ENCODE measurements around the gene MEGF8.

The MEGF8 gene

DNA sequence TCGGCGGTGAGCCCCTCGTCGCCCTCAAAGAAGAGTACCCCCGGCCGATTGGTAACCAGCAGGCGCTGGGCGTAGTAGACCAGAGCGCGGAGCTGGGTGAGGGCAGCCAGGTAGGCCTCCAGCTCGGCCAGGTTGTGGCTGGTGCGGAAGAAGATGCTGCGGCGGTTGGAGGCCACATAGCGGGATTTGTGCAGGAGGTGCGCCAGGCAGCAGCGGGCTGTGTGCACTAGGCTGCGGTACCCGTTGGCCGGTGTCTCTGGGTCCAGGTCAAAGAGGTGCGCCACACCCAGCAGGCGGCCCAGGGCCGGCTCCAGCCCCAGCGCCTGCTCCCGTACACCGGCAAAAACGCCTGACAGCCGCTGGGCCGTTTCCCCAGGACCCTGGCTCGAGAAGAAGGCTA, 84.9 kb downstream of the MEGF8 start:
- H3K4me1 Mint-ChIP-seq (ENCODE audit: low read depth in 2 of 2) = peaks cover 9 to 18% of the 10 kb centered on the region in 2 donors
- no peak overlapping the region for H3K27ac Mint-ChIP-seq
- DNase-seq (no peak), ATAC-seq (replicated peaks) (no peak)
- H3K9me3 Mint-ChIP-seq = no peaks in the 10 kb centered on the region
- H3K36me3 Mint-ChIP-seq (ENCODE audit: insufficient read depth) = peaks cover 14% of the 10 kb centered on the region
- no peaks in the 10 kb centered on the region for H3K27me3 Mint-ChIP-seq
- H3K4me3 Mint-ChIP-seq = no peak overlapping the region

DNA sequence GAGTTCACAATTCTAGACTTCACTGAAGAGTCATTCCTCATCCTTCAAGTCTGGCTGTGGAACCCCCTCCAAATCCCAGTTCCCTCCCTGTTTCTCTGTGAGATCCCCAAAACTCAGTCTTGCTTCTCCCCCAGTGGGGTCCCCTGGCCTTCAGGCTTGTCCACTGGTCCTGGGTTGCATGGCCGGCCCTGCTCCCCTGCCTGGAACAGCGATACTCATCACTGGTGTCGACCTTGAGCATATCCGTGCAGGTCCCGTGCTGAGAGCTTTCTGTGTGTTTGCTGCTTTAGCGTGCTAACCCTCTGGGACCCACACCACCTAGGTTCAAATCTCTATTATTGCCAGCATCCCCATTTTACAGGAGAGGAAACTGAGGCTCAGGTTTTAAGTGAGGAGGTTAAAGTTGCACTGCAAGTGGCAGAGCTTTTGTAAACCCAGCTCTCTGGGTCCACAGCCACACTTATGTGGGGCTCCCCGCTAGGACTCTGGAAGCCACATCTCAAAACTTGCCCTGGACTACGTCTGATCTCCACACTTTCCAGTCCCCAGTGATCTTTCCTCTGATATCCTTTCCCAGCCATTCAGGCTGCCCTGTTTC, 86.2 kb downstream of the MEGF8 start:
- DNase-seq (no peak), ATAC-seq (replicated peaks) (no peak)
- Mint-ChIP-seq H3K4me1 (ENCODE audit: low read depth in 2 of 2) (peaks cover 7 to 18% of the 10 kb centered on the region in 2 donors), H3K27ac (peak overlapping the region; percentile 61 to 67), H3K4me3 (no peak overlapping the region), H3K9me3 (no peaks in the 10 kb centered on the region), H3K36me3 (ENCODE audit: insufficient read depth) (peaks cover 15% of the 10 kb centered on the region), H3K27me3 (no peaks in the 10 kb centered on the region)

DNA sequence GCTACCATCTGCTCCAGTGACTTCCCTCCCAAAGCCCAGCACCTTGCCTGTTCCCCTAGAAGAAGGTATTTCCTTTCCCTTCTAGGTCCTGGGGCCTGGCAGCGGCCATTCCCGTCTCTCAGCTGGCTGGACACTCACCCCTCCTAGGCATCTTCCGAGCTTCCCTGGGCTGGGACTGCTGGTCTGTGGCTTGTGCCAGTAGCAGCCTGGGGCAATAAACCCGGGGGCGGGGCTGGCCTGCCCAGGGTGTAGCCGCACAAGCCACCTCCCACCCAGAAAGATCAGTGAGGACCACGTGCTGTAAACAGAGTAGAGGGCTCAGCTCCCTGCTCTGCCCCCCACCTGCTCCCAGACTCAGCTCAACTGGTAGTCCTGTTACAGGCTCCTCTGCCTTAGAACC, 86.8 kb downstream of the MEGF8 start:
- Mint-ChIP-seq H3K36me3 (ENCODE audit: insufficient read depth) (peaks cover 15% of the 10 kb centered on the region), H3K27me3 (no peaks in the 10 kb centered on the region), H3K9me3 (no peaks in the 10 kb centered on the region), H3K4me1 (ENCODE audit: low read depth in 2 of 2) (peaks cover 7 to 18% of the 10 kb centered on the region in 2 donors), H3K27ac (peak overlapping the region; percentile 61 to 67), H3K4me3 (no peak overlapping the region)
- no peak for ATAC-seq (replicated peaks)
- no peak for DNase-seq

GRCh38 chr19:42412661-42413076, 87.2 kb downstream of the MEGF8 start:
- peaks cover 15% of the 10 kb centered on the region for H3K36me3 Mint-ChIP-seq (ENCODE audit: insufficient read depth)
- H3K4me1 Mint-ChIP-seq (ENCODE audit: low read depth in 2 of 2) = peaks cover 7 to 18% of the 10 kb centered on the region in 2 donors
- no peak overlapping the region for H3K4me3 Mint-ChIP-seq
- no peaks in the 10 kb centered on the region for H3K27me3 Mint-ChIP-seq
- peak overlapping the region; percentile 61 to 67 for H3K27ac Mint-ChIP-seq
- ATAC-seq (replicated peaks) = no peak
- no peak for DNase-seq
- H3K9me3 Mint-ChIP-seq = no peaks in the 10 kb centered on the region

GRCh38 chr19:42419309-42419708, 93.9 kb downstream of the MEGF8 start:
- no peak overlapping the region for H3K27ac Mint-ChIP-seq
- no peaks in the 10 kb centered on the region for H3K9me3 Mint-ChIP-seq
- no peaks in the 10 kb centered on the region for H3K27me3 Mint-ChIP-seq
- peaks cover 38 to 40% of the 10 kb centered on the region in 2 donors for H3K4me1 Mint-ChIP-seq (ENCODE audit: low read depth in 2 of 2)
- H3K4me3 Mint-ChIP-seq = no peak overlapping the region
- DNase-seq = no peak
- no peak for ATAC-seq (replicated peaks)
- H3K36me3 Mint-ChIP-seq (ENCODE audit: insufficient read depth) = peaks cover 18% of the 10 kb centered on the region

- Mint-ChIP-seq H3K36me3 (ENCODE audit: insufficient read depth) (peaks cover 15% of the 10 kb centered on the region), H3K4me3 (no peak overlapping the region), H3K27ac (peak overlapping the region in 1 of 2 donors; percentile 18)
These were observed 94.7 kb downstream of the MEGF8 start for GRCh38 chr19:42420055-42420544.

GRCh38 chr19:42421101-42421500, 95.7 kb downstream of the MEGF8 start:
- Mint-ChIP-seq H3K9me3 (no peaks in the 10 kb centered on the region), H3K4me3 (peak overlapping the region in 1 of 2 donors; percentile 33), H3K36me3 (ENCODE audit: insufficient read depth) (peaks cover 11% of the 10 kb centered on the region), H3K4me1 (ENCODE audit: low read depth in 2 of 2) (peaks cover 38 to 42% of the 10 kb centered on the region in 2 donors), H3K27me3 (no peaks in the 10 kb centered on the region), H3K27ac (no peak overlapping the region)
- DNase-seq (no peak), ATAC-seq (replicated peaks) (no peak)

More at GRCh38 chr19:42420055-42420544, 94.7 kb downstream of the MEGF8 start:
- Mint-ChIP-seq H3K9me3 (no peaks in the 10 kb centered on the region), H3K27me3 (no peaks in the 10 kb centered on the region), H3K4me1 (ENCODE audit: low read depth in 2 of 2) (peaks cover 38 to 42% of the 10 kb centered on the region in 2 donors)
- ATAC-seq (replicated peaks) (peak; percentile 39), DNase-seq (peak; percentile 72 to 73 (median 73))

DNA sequence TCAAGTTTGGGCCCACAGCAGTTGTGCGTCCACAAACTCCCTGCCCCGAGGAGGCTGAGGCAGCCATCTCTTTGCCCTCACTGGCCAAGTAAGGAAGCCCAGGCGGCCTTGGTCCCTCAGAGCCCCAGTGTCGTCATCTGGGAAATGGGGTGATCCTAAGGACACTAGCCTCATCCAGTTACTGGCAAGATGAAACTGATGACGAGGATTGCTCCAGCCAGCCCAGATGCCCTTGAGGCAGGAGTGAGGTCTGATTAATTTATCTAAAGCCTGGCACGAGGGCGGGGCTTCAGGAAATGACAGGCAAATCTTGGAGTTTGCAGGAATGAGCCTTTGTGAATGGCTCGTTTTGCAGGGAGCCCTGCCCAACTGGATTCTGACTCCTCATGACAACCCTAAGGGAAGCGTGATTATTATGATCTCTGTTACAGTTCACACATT, 96.2 kb downstream of the MEGF8 start:
- Mint-ChIP-seq H3K9me3 (no peaks in the 10 kb centered on the region), H3K27ac (no peak overlapping the region), H3K4me3 (peak overlapping the region; percentile 95 to 99), H3K36me3 (ENCODE audit: insufficient read depth) (peaks cover 11% of the 10 kb centered on the region), H3K27me3 (no peaks in the 10 kb centered on the region), H3K4me1 (ENCODE audit: low read depth in 2 of 2) (peaks cover 38 to 42% of the 10 kb centered on the region in 2 donors)
- DNase-seq (no peak), ATAC-seq (replicated peaks) (no peak)

DNA sequence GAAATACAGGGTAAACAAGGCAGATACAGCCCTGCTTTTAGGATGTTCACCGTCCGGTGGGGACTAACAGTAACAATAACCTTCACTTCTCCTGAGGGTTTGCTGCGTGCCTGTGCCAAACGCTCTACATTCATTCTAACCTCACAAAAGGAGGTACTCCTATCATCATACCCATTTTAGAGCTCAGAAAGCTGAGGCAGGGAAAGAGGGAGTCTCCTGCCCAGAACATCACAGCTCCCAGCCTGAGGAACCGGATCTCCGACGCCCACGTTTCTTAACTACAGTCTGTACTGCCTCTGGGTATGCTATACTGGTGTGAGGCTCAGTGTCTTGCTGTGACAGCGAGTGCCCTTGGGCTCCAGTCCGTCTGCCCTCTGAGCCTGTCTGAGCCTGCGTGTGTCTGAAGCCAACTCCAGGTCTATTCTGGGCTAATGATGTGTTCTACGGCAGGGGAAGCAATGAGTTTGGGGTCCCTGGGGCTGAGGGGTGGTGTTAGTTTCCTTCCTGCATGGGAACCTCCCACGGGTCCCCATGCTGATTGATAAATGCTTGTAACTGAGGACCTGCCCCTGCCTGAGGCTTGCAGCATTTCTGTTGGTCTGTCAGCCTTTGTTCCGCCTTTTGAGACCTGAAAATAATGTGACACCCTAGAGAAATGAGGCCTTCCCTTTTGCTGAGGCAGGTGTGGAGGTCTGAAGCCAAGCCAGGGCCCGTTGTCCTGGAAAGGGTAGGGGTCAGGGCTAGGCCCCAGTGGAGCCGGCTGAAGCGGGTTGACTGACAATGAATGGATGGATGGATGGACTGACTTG, 96.9 kb downstream of the MEGF8 start:
- peaks cover 11% of the 10 kb centered on the region for H3K36me3 Mint-ChIP-seq (ENCODE audit: insufficient read depth)
- peak overlapping the region; percentile 95 to 99 for H3K4me3 Mint-ChIP-seq
- H3K27ac Mint-ChIP-seq = peak overlapping the region; percentile 92 to 93
- ATAC-seq (replicated peaks) (no peak), DNase-seq (no peak)
- no peaks in the 10 kb centered on the region for H3K9me3 Mint-ChIP-seq
- H3K4me1 Mint-ChIP-seq (ENCODE audit: low read depth in 2 of 2) = peaks cover 38 to 42% of the 10 kb centered on the region in 2 donors
- H3K27me3 Mint-ChIP-seq = no peaks in the 10 kb centered on the region

- Mint-ChIP-seq H3K4me3 (peak overlapping the region; percentile 95 to 99), H3K27ac (peak overlapping the region; percentile 92 to 93), H3K36me3 (ENCODE audit: insufficient read depth) (peaks cover 11% of the 10 kb centered on the region), H3K9me3 (no peaks in the 10 kb centered on the region), H3K4me1 (ENCODE audit: low read depth in 2 of 2) (peaks cover 38 to 42% of the 10 kb centered on the region in 2 donors), H3K27me3 (no peaks in the 10 kb centered on the region)
- DNase-seq (peak; percentile 60 to 66 (median 63)), ATAC-seq (replicated peaks) (peak; percentile 63)
These were observed 97.5 kb downstream of the MEGF8 start for GRCh38 chr19:42422901-42423461.

GRCh38 chr19:42423462-42424344, 98.3 kb downstream of the MEGF8 start:
- Mint-ChIP-seq H3K4me1 (ENCODE audit: low read depth in 2 of 2) (peaks cover 38 to 42% of the 10 kb centered on the region in 2 donors), H3K36me3 (ENCODE audit: insufficient read depth) (peaks cover 11% of the 10 kb centered on the region), H3K4me3 (peak overlapping the region; percentile 95 to 99), H3K27ac (peak overlapping the region; percentile 92 to 93), H3K27me3 (no peaks in the 10 kb centered on the region), H3K9me3 (no peaks in the 10 kb centered on the region)
- ATAC-seq (replicated peaks) (peak; percentile 86), DNase-seq (peak; percentile 89 to 91 (median 90))

DNA sequence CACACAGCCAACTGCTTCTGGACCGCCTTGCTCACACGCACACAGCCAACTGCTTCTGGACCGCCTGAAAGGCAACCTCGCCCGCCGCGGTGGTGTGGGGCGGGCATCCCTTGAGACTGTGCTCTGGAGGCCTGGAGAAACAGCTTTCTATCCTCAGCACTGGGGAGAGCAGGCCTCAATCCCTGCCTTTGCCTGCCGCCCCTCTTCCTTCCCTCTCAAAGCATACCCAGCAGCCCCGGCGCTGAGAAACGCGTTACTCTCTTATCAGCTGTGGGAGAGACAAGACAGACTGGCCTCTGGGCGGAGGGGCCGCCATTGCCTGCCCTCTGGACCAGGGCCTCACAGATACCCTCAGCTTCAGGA, 98.9 kb downstream of the MEGF8 start:
- Mint-ChIP-seq H3K4me3 (peak overlapping the region; percentile 95 to 99), H3K36me3 (ENCODE audit: insufficient read depth) (peaks cover 11% of the 10 kb centered on the region), H3K27me3 (no peaks in the 10 kb centered on the region), H3K9me3 (no peaks in the 10 kb centered on the region), H3K4me1 (ENCODE audit: low read depth in 2 of 2) (peaks cover 38 to 42% of the 10 kb centered on the region in 2 donors), H3K27ac (peak overlapping the region; percentile 31 to 92)
- DNase-seq = no peak
- no peak for ATAC-seq (replicated peaks)

GRCh38 chr19:42424712-42425131, 99.3 kb downstream of the MEGF8 start:
- Mint-ChIP-seq H3K4me3 (peak overlapping the region; percentile 95 to 99), H3K27me3 (no peaks in the 10 kb centered on the region), H3K27ac (no peak overlapping the region), H3K36me3 (ENCODE audit: insufficient read depth) (peaks cover 11% of the 10 kb centered on the region), H3K4me1 (ENCODE audit: low read depth in 2 of 2) (peaks cover 36 to 42% of the 10 kb centered on the region in 2 donors), H3K9me3 (no peaks in the 10 kb centered on the region)
- DNase-seq (no peak), ATAC-seq (replicated peaks) (no peak)
